Renal cortex interstitium (tissue), 11 donors: Measurements from ENCODE around the gene NRP1. TPM values are rescaled to one million over a fixed set of nuclear protein-coding genes. Genes with fewer than 3 reads are reported as not detected.

Experiments used
- DNase-seq, 11 donors: peaks; one replicate each; pipeline ENCODE4 v3.0.0-alpha.2; 2013; ENCODE audit warnings: low read depth in 9 of 11, low spot score in 4 of 11; ENCODE audit errors: extremely low read depth in 1 of 11
- polyA plus RNA-seq, 3 donors: library from polyadenylated mRNA; unstranded; fragments of 120-200 nt; gene quantifications; one replicate each; pipeline ENCODE4 v1.2.1, GENCODE V29; 2013; ENCODE audit not compliant: insufficient read length in 3 of 3

NRP1 gene
- polyA plus RNA-seq, 3 donors = 148 to 156 (median 155) TPM

DNA sequence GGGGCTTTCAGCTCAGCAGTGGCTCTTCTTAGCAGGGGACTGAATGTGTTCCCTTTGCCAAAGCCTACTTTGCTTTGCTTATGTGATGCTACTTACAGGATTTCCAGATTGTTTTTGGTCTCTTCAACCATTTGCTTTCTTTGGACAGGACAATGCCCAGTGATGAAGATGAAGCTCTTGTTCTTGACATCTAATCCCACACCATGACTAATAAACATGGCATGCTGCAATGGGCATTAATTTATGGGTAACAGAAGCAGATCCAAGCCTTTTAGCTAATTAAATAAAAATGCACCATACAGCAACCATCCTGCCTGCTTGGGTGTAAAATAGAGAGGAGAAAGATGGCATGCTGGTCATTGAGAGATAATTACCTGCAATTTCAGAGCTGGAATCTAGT is 200.9 kb downstream of the NRP1 start:
- DNase-seq = no peak

DNA sequence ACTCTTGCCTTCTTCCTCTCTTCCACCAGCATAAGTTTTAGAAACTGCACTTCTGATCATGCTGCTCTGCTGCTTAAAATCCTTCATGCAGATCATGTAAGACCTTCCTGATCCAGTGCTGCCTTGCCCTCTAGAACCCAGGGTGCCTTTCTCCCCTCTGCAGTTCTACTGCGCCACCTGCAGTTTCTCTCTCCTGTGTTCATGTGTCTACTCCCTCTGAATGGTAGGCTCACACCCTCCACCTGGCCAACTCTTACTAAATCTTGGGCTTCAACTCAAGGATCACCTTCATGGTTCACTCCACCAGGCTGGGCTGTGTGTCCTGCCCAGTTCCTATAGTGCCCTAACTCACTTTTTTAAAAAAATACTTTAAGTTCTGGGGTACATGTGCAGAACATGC is 201.8 kb downstream of the NRP1 start:
- DNase-seq = no peak

DNA sequence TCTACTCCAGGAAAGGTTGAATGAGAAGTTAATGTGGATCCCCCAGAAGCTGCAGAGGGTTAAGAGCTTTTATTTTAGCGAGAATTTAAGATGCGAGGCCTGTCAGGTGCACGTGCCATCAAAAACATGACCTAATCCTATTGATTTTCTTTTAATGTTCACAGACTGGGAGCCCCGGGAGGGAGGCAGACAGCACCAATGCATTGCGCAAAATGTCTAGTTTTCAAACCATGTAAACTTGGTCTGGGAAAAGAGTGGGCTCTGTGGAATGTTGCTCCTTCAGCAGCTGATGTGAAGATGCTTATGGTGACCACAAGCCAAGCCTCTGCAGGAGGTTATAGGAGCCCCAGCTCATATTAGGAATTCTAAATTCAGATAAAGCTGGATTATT is 204.5 kb downstream of the NRP1 start:
- no peak for DNase-seq

DNA sequence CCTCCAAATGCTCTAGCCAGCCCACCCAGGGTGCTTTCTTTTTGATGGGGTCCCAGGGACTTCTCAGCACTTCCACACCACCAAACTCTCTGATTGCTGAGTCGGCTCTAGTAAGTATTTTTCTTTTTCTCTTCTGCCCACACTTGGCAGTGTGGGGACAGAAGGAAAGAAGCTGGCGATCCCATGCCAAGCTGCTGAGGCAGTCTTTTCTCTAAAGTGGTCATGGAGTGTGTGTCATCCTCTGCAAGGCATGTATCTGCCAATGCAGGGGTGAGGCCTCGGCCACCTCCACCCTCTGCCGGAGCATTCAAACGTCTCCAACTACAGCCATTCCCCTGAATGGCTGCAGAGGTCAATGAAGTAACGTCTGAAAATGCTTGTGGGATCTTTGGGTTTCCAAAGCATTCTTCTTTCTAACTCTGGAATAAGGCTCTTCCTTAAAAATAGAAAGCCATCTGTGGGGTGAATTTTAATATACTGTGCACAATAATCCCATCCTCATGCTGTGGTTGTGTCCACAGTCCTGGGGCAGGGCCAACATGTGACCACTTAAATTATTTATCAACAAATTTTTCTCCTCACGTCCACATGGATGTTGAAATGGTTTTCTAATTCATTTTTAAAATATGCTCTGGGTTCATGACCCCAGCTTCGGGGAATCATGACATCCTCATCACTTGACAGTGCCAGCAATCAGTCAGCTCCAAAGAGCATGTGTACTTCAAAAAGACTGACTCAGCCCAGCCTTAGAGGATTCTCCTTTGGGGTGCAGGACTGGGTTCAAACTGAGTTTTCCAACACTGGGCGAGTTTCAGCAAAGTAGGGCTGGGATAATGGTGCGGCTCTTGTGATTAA is 205.1 kb downstream of the NRP1 start:
- DNase-seq = no peak

DNA sequence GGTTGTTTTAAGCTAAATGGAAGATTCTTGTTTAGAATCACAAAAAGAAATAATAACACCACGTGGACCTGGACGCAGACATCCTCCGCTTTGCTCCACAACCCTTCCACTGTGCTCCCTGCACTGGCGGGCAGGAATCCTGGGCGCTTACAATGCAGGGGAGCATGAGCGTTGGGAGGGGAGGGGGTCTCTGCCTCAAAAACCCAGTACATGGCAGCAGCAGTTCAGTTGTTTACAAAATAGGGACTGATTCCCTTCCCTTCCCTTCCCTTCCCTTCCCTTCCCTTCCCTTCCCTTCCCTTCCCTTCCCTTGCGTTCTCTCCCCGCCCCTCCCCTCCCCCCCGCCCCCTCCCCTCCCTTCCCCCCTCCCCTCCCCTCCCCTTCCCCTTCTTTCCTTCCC is 206.8 kb downstream of the NRP1 start:
- DNase-seq = no peak
